ENCODE results near the gene ARID1A. TPM values are rescaled to one million over a fixed set of nuclear protein-coding genes. Genes with fewer than 3 reads are reported as not detected.
A peak's percentile ranks its signal among the peaks of the same experiment; 100 is the strongest.

The ARID1A gene
- total and polyA plus RNA-seq, 4 donors = 12.2 to 31.9 (median 20.2) TPM

DNA sequence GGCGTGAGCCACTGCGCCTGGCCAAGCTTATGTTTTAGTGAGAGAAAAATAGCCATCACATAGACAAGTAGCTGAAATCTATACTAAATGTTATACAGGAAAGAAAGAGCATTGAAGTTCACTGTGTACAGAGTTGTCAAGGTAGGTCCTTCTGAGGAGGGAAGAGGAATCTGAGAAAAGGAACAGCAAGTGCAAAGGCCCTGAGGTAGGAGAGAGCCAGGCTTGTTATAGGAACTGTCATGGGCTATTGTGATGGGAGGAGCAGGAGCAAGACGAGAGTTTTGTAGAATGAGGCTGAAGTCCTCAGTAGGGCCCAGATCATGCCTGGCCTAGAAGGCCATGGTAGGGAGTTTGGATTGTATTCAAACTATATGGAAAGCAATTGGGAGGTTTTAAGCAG is 135.2 kb downstream of the ARID1A start:
- no peak for DNase-seq (ENCODE audit: low spot score)
- WGBS = 92% methylated on average over 3 of the region's 3 CpGs
- peak overlapping the region in 1 of 2 donors; percentile 48 for H3K9ac ChIP-seq (ENCODE audit: low read depth in 1 of 2, low read length in 2 of 2)
- H3K27ac ChIP-seq (ENCODE audit: low read depth in 1 of 2, low read length in 2 of 2) = peak overlapping the region; percentile 83 to 93
- TF ChIP-seq SP1 (IDR thresholded peaks at IDR 0.05) (no peak), ZBTB33 (IDR thresholded peaks at IDR 0.05) (no peak), CTCF (IDR thresholded peaks at IDR 0.05; ENCODE audit: low read depth, low read length, missing input control) (no peak), FOXA1 (IDR thresholded peaks at IDR 0.05) (no peak), HNF4A (conservative IDR thresholded peaks at IDR 0.05) (no peak), EGR1 (IDR thresholded peaks at IDR 0.05; ENCODE audit: low read depth in 2 of 2) (no peak), FOXA2 (IDR thresholded peaks at IDR 0.05) (no peak), NR2F2 (IDR thresholded peaks at IDR 0.05) (no peak), JUND (IDR thresholded peaks at IDR 0.05) (no peak), YY1 (IDR thresholded peaks at IDR 0.05) (no peak), RXRA (IDR thresholded peaks at IDR 0.05) (no peak), ATF3 (IDR thresholded peaks at IDR 0.05) (no peak)
- no peaks in the 10 kb centered on the region for H3K9me3 ChIP-seq (ENCODE audit: control insufficient read depth in 4 of 4, low read length in 3 of 4)
- peaks cover 3 to 23% (median 16%) of the 10 kb centered on the region in 4 donors for H3K36me3 ChIP-seq (ENCODE audit: control insufficient read depth in 4 of 4, insufficient read depth in 3 of 4, low read depth in 1 of 4, low read length in 3 of 4)
- no peaks in the 10 kb centered on the region for H3K27me3 ChIP-seq (ENCODE audit: control insufficient read depth in 4 of 4, insufficient read depth in 4 of 4, low read length in 3 of 4)
- H3K4me1 ChIP-seq (ENCODE audit: control insufficient read depth in 4 of 4, insufficient read depth in 4 of 4, low read length in 3 of 4) = peaks cover 12 to 57% (median 44%) of the 10 kb centered on the region in 4 donors
- H3K4me3 ChIP-seq (ENCODE audit: low read depth in 1 of 3, low read length in 3 of 3) = no peak overlapping the region

Small RNA genes lying within 50 kb of the gene (small RNA-seq; reads per million reads assigned to genes)
- not detected for gene AL627082.1
- not detected for gene RN7SL165P

Other genes starting within 250 kb of the ARID1A start
- gene HMGN2, start 223.6 kb upstream of the ARID1A start, total RNA-seq = 100 to 1,000 TPM in 1 of 2 donors, 10 to 100 TPM in 1; 51.8 to 218 TPM
- 100 to 1,000 TPM in 1 of 2 donors, 10 to 100 TPM in 1; 81.8 to 183 TPM for gene HMGN2, start 223.6 kb upstream of the ARID1A start, polyA plus RNA-seq
- gene RPS6KA1, start 166.3 kb upstream of the ARID1A start, total RNA-seq = 10 to 100 TPM in 1 of 2 donors, 1 to 10 TPM in 1; 9.7 to 26.8 TPM
- gene RPS6KA1, start 166.3 kb upstream of the ARID1A start, polyA plus RNA-seq = 1 to 10 TPM; 4.0 to 5.1 TPM
- gene PIGV, start 91.9 kb downstream of the ARID1A start, total RNA-seq = 10 to 100 TPM; 15.3 to 24.3 TPM
- 10 to 100 TPM; 13.9 to 14.2 TPM for gene PIGV, start 91.9 kb downstream of the ARID1A start, polyA plus RNA-seq
- 1 to 10 TPM; 7.6 to 8.3 TPM for gene ZDHHC18, start 130.7 kb downstream of the ARID1A start, total RNA-seq
- gene ZDHHC18, start 130.7 kb downstream of the ARID1A start, polyA plus RNA-seq = 1 to 10 TPM; 2.6 to 9.2 TPM
- under 1 TPM in 1 of 2 donors, not detected in 1; 0.17 TPM for gene SFN, start 167.1 kb downstream of the ARID1A start, total RNA-seq
- gene SFN, start 167.1 kb downstream of the ARID1A start, polyA plus RNA-seq = under 1 TPM in 1 of 2 donors, not detected in 1; 0.69 TPM
- 10 to 100 TPM in 1 of 2 donors, 1 to 10 TPM in 1; 9.5 to 10.3 TPM for gene GPN2, start 194.3 kb downstream of the ARID1A start, total RNA-seq
- gene GPN2, start 194.3 kb downstream of the ARID1A start, polyA plus RNA-seq = 10 to 100 TPM; 10.5 to 12.7 TPM
- 1 to 10 TPM; 6.3 TPM for gene GPATCH3, start 204.5 kb downstream of the ARID1A start, total RNA-seq
- 1 to 10 TPM; 5.8 to 6.2 TPM for gene GPATCH3, start 204.5 kb downstream of the ARID1A start, polyA plus RNA-seq
- 10 to 100 TPM; 15.7 to 24.2 TPM for gene NR0B2, start 218.0 kb downstream of the ARID1A start, total RNA-seq
- gene NR0B2, start 218.0 kb downstream of the ARID1A start, polyA plus RNA-seq = 100 to 1,000 TPM in 1 of 2 donors, 10 to 100 TPM in 1; 56.9 to 166 TPM
- gene NUDC, start 225.7 kb downstream of the ARID1A start, total RNA-seq = 10 to 100 TPM; 18.2 to 22.8 TPM
- 10 to 100 TPM; 49.7 to 50.7 TPM for gene NUDC, start 225.7 kb downstream of the ARID1A start, polyA plus RNA-seq